ENCODE results near the gene CDH4.

CDH4 gene

DNA sequence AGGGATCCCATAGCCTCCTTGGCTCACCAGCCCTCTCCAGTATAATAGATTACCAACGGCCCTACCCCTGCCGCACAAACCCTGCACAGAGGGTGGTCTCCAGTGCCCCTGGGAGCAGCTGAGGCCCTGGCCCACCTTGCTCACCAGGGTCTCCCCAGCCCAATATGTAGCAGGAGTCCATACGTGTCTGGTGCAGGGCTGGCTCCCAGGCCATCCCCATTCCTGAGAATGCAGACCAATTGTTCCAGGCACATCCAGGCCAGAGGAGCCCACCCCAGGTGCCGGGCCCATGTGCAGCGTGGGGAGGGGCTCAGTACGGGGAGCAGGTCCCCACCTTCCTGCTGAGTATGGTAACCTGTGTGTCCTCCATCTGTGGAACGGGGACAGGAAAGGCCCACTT is 561.7 kb downstream of the CDH4 start (continued):
- TF ChIP-seq, protein P1, sequence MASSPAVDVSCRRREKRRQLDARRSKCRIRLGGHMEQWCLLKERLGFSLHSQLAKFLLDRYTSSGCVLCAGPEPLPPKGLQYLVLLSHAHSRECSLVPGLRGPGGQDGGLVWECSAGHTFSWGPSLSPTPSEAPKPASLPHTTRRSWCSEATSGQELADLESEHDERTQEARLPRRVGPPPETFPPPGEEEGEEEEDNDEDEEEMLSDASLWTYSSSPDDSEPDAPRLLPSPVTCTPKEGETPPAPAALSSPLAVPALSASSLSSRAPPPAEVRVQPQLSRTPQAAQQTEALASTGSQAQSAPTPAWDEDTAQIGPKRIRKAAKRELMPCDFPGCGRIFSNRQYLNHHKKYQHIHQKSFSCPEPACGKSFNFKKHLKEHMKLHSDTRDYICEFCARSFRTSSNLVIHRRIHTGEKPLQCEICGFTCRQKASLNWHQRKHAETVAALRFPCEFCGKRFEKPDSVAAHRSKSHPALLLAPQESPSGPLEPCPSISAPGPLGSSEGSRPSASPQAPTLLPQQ (tag by site-specific recombination; IDR thresholded peaks at IDR 0.05): no peak
- no peak for TF ChIP-seq ZBTB8A (tag by site-specific recombination; IDR thresholded peaks at IDR 0.05)
- TF ChIP-seq ZNF138 (tag by site-specific recombination; IDR thresholded peaks at IDR 0.05; ENCODE audit: borderline replicate concordance): no peak
- no peak for TF ChIP-seq ZNF596 (tag by site-specific recombination; IDR thresholded peaks at IDR 0.05)
- no peak for TF ChIP-seq ZBTB48 (tag by site-specific recombination; IDR thresholded peaks at IDR 0.05)

DNA sequence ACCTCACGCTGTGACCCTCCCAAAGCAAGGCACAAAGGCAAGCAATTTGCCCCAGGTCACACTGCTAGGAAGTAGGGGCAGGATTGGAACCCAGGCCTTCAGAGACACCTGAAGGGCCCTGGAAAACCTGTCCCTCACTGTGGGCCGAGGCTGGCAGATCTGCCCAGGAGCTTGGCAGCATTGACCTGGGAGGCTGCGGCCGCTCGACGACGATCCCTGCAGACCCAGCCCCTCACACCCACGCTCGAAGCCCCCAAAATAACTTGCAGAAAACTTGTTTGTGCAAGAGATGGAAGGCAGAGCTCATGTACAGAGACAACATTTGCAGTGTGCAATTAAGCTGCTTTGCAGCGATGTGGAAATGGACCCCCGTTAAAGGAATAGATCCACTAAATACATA is 562.2 kb downstream of the CDH4 start:
- ChIA-PET POLR2A (no interaction called here), CTCF (no interaction called here)
- no peak overlapping the region for H3K27ac ChIP-seq (ENCODE audit: extremely low read depth, low read depth, low read length)
- no peaks in the 10 kb centered on the region for H3K9me3 ChIP-seq (ENCODE audit: control insufficient read depth, insufficient read depth, low read depth, low read length)
- no peak for TF ChIP-seq ATF2 (tag by site-specific recombination; IDR thresholded peaks at IDR 0.05; ENCODE audit: low read depth)
- no peaks in the 10 kb centered on the region for H3K4me1 ChIP-seq (ENCODE audit: control insufficient read depth, insufficient read depth, low read length)
- no peaks in the 10 kb centered on the region for H3K36me3 ChIP-seq (ENCODE audit: control insufficient read depth in 2 of 2, insufficient read depth in 1 of 2, low read length in 2 of 2)
- H3K4me3 ChIP-seq (ENCODE audit: low read depth, low read length): no peak overlapping the region

DNA sequence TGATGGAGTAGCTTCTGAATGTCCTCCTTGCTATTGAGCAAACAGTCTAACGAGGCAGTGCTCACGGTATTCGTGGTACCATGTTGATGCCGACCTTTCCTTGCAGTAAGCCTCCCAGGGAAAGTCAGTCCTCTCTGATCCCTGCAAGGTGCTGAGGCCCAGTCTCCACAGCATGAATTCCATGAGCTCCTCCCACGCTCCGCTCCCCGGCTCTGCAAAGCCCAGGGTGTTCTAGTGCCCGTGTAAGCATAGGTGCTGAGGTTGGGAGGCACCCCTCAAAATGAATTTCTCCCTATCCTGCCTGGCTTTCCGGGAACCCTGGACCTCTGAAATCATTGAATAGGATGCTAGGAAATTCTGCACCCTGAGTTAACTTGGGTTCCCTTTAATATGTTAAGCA is 562.7 kb downstream of the CDH4 start:
- Histone ChIP-seq H3K4me3 (ENCODE audit: low read depth, low read length) (no peak overlapping the region), H3K9me3 (ENCODE audit: control insufficient read depth, insufficient read depth, low read depth, low read length) (no peaks in the 10 kb centered on the region), H3K36me3 (ENCODE audit: control insufficient read depth in 2 of 2, insufficient read depth in 1 of 2, low read length in 2 of 2) (no peaks in the 10 kb centered on the region), H3K27ac (ENCODE audit: extremely low read depth, low read depth, low read length) (no peak overlapping the region), H3K4me1 (ENCODE audit: control insufficient read depth, insufficient read depth, low read length) (no peaks in the 10 kb centered on the region)
- no peak for TF ChIP-seq ZNF624 (tag by site-specific recombination; IDR thresholded peaks at IDR 0.05)
- TF ChIP-seq ZNF211 (tag by site-specific recombination; IDR thresholded peaks at IDR 0.05; ENCODE audit: low read depth): no peak
- TF ChIP-seq ZNF324 (tag by site-specific recombination; IDR thresholded peaks at IDR 0.05): no peak
- TF ChIP-seq, protein P2, sequence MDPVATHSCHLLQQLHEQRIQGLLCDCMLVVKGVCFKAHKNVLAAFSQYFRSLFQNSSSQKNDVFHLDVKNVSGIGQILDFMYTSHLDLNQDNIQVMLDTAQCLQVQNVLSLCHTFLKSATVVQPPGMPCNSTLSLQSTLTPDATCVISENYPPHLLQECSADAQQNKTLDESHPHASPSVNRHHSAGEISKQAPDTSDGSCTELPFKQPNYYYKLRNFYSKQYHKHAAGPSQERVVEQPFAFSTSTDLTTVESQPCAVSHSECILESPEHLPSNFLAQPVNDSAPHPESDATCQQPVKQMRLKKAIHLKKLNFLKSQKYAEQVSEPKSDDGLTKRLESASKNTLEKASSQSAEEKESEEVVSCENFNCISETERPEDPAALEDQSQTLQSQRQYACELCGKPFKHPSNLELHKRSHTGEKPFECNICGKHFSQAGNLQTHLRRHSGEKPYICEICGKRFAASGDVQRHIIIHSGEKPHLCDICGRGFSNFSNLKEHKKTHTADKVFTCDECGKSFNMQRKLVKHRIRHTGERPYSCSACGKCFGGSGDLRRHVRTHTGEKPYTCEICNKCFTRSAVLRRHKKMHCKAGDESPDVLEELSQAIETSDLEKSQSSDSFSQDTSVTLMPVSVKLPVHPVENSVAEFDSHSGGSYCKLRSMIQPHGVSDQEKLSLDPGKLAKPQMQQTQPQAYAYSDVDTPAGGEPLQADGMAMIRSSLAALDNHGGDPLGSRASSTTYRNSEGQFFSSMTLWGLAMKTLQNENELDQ (tag by site-specific recombination; IDR thresholded peaks at IDR 0.05; ENCODE audit: low read depth): no peak
- CTCF ChIA-PET: no interaction called here
- POLR2A ChIA-PET: no interaction called here

DNA sequence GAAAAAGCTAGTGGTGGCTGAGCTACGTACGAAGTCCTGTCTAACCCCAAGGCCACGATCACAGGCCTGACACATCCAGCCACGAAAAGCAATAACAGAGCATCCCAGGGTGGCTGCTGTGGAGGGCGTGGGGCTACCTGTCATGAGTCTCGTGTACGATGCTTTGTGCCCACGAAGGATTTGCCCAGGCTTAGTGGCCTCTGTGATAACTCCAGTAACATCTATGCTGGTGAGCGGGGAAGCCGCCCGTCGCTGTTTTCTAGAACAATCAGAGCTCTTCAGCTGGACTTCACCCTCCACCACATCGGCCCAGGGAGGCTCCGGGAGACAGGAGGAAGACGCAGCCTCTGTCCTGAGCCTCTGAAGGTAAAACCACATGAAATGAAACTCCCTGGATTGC is 563.1 kb downstream of the CDH4 start:
- Histone ChIP-seq H3K36me3 (ENCODE audit: control insufficient read depth in 2 of 2, insufficient read depth in 1 of 2, low read length in 2 of 2) (no peaks in the 10 kb centered on the region), H3K27ac (ENCODE audit: extremely low read depth, low read depth, low read length) (no peak overlapping the region), H3K4me1 (ENCODE audit: control insufficient read depth, insufficient read depth, low read length) (no peaks in the 10 kb centered on the region), H3K4me3 (ENCODE audit: low read depth, low read length) (no peak overlapping the region), H3K9me3 (ENCODE audit: control insufficient read depth, insufficient read depth, low read depth, low read length) (no peaks in the 10 kb centered on the region)
- POLR2A ChIA-PET: no interaction called here
- CTCF ChIA-PET: no interaction called here
- TF ChIP-seq ZNF354C (tag by site-specific recombination; IDR thresholded peaks at IDR 0.05; ENCODE audit: borderline replicate concordance, low read depth) (no peak), ZNF362 (tag by site-specific recombination; IDR thresholded peaks at IDR 0.05) (no peak), SP7 (tag by site-specific recombination; IDR thresholded peaks at IDR 0.05) (no peak), ZNF791 (tag by site-specific recombination; IDR thresholded peaks at IDR 0.05) (no peak), ZNF660 (tag by site-specific recombination; IDR thresholded peaks at IDR 0.05) (no peak), ZNF707 (tag by site-specific recombination; IDR thresholded peaks at IDR 0.05) (no peak), ZNF426 (tag by site-specific recombination; IDR thresholded peaks at IDR 0.05) (no peak), ZNF157 (tag by site-specific recombination; IDR thresholded peaks at IDR 0.05) (no peak), PATZ1 (tag by site-specific recombination; IDR thresholded peaks at IDR 0.05) (no peak), ZNF184 (tag by site-specific recombination; IDR thresholded peaks at IDR 0.05) (no peak)
- TF ChIP-seq, protein P3, sequence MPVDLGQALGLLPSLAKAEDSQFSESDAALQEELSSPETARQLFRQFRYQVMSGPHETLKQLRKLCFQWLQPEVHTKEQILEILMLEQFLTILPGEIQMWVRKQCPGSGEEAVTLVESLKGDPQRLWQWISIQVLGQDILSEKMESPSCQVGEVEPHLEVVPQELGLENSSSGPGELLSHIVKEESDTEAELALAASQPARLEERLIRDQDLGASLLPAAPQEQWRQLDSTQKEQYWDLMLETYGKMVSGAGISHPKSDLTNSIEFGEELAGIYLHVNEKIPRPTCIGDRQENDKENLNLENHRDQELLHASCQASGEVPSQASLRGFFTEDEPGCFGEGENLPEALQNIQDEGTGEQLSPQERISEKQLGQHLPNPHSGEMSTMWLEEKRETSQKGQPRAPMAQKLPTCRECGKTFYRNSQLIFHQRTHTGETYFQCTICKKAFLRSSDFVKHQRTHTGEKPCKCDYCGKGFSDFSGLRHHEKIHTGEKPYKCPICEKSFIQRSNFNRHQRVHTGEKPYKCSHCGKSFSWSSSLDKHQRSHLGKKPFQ (tag by site-specific recombination; IDR thresholded peaks at IDR 0.05): no peak
